Measurements from ENCODE around the gene CDH4.

CDH4 gene

GRCh38 chr20:61566691-61567090 lies 314.6 kb downstream of the CDH4 start:
- DNase-seq (ENCODE audit: insufficient read length, low spot score), result no peak
- no peak for FAIRE-seq

DNA sequence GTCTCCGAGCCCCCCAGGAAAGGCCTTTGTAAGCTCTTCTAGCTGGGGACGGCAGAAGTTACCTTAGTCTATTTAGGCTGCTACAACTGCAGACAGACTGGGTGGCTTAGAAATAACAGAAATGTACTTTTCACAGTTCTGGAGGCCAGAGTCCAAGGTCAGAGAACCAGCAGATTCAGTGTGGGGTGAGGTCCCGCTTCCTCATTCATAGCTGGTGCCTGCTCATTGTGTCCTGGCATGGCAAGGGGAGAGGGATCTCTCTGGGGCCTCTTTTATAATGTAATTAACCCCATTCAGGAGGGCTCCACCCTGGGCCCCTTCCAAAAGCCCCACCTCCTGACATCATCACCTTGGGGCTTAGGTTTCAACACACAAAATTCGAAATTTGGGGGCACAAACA lies 315.1 kb downstream of the CDH4 start:
- DNase-seq (ENCODE audit: insufficient read length, low spot score) (no peak), FAIRE-seq (no peak)

GRCh38 chr20:61569825-61570224 lies 317.8 kb downstream of the CDH4 start:
- DNase-seq (ENCODE audit: insufficient read length, low spot score) (no peak), FAIRE-seq (no peak)

DNA sequence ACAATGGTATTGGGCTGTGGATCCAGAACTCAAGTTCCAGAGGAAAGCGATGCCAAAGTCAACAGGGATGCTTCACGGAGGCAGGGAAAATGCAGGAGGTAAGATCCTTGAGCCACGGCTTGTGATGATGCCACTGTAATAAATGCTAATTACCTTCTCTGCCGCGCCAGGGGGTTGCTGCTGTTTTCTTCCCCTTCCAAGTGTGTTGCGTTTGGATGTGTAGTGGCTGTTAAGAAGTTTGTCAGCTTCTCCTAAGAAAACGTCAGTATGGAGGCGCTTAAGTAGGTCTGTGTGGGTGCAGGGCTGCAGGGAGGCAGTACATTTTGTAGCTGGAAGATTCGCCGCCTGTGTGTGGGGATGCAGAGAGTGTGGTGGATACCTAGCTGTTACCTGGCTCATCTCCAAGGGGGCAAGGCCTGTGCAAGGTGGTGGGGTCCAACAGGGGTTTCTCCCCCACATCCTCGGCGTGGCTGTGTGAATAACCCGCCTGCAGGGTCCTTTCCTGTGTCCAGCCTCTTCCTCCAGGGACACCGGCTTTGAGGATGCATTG lies 318.7 kb downstream of the CDH4 start:
- FAIRE-seq, result no peak
- no peak for DNase-seq (ENCODE audit: insufficient read length, low spot score)

DNA sequence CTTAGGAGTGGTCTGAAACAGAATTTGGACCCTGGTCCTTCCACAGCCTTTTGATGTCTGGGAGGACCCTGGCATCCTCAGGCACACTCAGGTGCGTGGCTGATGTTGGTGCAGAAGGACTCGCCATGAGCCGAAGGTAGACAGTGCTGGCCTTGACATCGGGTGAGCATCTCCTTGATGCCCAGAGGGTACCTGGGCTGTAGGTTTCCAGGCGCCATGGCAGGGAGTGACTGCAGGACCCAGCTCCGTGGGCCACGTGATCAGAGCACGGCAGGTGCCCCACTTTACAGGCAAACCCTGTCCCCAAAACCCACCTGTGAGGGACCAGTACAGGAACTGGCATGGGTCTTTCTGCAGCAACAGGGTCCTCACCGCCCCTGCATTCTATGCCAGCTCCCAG lies 319.2 kb downstream of the CDH4 start:
- DNase-seq (ENCODE audit: insufficient read length, low spot score) (no peak), FAIRE-seq (no peak)

DNA sequence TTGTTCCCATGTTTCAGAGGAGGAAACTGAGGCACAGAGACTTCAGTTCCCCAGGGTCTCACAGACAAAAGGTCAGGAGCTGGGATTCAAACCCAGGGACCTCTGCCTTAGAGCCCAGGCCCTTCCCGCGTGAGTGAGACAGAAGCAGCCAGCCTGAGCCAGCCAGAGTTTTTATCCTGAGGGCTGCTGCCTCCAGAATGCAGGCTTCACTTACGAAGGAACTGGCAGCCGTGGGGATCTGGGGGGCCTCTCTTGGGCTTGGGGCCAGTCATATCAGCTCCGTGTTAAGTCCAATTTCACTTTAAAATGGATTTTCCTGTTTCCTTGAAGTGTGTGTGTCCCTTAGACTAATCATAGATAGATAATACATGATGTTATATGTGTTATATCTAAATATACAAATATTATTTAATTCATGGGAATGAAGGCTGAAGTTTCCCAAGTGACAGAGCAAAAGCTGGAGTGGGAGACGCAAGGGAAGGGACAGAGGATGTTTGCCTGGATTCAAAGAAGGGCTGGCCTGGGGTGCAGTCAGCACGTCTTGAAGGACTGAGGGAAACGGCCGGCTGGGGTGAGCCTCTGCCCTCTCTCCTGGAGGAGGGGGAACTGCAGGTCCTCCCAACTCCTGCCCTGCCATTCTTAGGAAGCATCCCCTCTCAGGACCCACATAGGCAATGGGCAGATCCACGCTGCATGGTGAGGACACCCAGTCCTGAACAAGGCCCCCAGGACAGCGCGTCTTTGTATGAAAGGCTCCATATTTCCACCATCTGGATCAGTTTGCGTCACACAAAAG lies 320.1 kb downstream of the CDH4 start:
- DNase-seq (ENCODE audit: insufficient read length, low spot score), result no peak
- FAIRE-seq, result no peak

GRCh38 chr20:61572789-61573188 lies 320.7 kb downstream of the CDH4 start:
- DNase-seq (ENCODE audit: insufficient read length, low spot score) (no peak), FAIRE-seq (no peak)

DNA sequence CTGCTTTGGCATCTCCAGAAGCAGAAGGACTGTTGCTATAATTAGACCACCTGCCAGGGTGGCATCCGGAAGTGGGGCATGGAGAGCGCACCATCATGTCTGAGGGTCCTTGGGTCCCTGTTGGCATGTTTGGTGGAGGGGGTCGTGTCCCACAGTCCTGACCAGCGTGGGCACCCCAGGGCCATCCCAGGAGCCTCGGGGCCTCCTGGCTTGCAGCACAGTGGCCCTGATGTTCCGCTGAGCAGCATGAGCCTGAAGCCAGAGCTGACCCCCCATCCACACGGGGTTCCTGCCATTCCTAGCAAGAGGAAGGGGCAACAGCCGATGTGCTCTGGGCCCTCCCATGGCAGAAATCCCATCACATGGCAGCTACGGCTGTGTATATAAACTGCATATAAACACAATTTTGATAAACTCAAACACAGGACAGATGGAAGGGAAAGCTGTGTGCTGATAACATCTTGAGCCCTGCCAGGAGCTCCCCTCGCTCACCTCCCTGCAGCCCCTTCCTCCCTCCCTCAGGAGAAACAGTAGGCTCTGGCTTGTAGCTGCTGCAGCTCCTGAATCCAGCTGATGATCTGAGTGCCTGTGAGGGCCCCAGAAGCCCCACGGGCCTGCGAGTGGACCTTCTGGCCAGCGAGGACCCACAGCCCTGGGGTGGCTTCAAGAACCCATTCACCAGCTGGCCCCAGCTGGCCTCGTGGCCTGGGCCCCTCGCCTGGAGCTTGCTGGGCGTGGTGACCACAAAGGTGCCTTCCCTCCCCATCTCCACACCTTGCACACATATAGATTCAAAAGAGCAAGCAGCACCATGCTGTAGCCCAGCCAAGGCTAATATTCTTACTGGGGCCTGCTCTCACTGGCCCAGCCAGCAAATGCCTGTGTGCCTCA lies 321.6 kb downstream of the CDH4 start:
- no peak for FAIRE-seq
- no peak for DNase-seq (ENCODE audit: insufficient read length, low spot score)

- FAIRE-seq (no peak), DNase-seq (ENCODE audit: insufficient read length, low spot score) (no peak)
Observed at GRCh38 chr20:61575151-61575937, 323.3 kb downstream of the CDH4 start.

GRCh38 chr20:61576372-61576771 lies 324.3 kb downstream of the CDH4 start:
- FAIRE-seq (no peak), DNase-seq (ENCODE audit: insufficient read length, low spot score) (no peak)

DNA sequence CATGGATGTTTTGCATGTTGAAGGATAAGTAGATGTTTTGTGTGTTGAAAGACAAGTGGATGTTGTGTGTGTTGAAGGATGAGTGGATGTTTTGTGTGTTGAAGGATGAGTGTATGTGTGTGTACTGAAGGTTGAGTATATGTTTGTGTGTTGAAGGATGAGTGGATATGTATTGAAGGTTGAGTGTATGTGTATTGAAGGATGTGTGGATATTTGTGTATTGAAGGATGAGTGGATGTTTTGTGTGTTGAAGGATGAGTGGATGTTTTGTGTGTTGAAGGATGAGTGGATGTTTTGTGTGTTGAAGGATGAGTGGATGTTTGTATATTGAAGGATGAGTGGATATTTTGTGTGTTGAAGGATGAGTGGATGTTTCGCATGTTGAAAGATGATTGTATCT lies 325.0 kb downstream of the CDH4 start:
- no peak for FAIRE-seq
- DNase-seq (ENCODE audit: insufficient read length, low spot score), result no peak

DNA sequence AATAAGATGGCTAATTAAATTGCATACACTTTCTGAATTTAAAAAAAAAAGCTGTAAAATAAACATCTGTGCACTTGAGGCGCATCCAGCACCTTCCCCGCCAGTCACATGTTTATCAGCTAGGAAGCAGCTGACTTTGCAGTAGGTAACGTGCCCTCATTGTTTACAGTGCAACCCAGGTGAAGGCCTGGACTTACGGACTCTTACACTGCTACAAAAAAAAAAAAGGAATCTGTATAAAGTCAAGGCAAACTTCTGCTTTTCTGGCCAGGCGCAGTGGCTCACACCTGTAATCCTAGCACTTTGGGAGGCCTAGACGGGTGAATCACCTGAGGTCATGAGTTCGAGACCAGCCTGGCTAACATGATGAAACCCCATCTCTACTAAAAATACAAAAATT lies 327.8 kb downstream of the CDH4 start:
- FAIRE-seq (no peak), DNase-seq (ENCODE audit: insufficient read length, low spot score) (no peak)

GRCh38 chr20:61580958-61581824 lies 329.1 kb downstream of the CDH4 start:
- DNase-seq (ENCODE audit: insufficient read length, low spot score) (no peak), FAIRE-seq (no peak)

DNA sequence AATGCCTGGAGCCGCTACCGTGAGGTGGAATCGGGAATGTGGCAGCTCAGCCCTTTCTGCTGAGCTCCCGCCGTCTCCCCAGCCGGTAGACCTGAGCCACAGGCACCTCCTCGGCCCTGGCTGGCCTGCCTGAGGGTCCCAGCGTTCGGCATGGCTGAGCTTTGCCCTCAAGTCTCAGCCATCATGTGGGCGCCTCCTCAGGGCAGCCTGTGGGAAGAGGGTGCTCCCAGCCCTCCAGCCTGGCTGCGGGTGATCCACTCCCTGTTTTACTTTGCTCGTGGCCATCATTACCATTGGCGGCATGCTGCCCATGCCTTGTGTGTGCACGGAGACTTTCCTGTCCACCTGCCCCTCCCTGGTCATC lies 329.7 kb downstream of the CDH4 start:
- FAIRE-seq (no peak), DNase-seq (ENCODE audit: insufficient read length, low spot score) (no peak)

DNA sequence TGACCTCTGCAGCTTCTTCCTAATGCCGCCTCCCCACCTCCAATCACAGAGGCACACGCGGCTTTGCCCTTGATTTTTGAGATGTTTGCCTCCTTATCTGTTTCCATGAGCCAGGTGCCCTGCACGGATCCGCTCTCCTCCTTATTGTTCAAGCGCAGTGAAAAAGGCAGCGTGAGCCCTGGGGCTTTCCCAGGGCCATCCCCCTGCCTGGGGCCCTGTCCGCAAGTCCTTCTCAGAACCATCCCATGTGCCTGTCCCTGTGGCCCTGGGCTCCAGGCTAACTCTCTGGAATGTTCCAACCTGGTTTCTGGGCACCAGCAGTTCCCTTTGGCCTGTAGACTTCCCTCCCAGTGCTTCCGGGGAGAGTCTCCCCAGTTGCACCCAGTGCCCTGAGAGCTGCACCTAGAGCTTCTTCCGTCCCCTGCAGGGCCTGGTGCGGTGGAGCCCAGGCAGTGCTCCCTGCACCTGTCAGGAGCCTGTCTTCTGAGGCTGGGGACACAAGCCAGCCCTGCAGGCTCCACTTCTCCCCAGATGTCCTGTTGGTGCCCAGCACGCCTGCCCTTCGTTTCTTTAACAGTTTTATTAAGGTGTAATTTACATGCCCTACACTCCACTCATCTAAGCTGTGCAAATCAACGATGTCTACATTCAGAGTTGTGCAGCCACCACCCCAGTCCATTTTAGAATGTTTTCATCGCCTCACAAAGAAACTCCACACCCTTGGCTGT lies 330.3 kb downstream of the CDH4 start:
- no peak for DNase-seq (ENCODE audit: insufficient read length, low spot score)

GRCh38 chr20:61583356-61583755 lies 331.3 kb downstream of the CDH4 start:
- FAIRE-seq (no peak), DNase-seq (ENCODE audit: insufficient read length, low spot score) (no peak)

More for the DNA sequence above, 330.3 kb downstream of the CDH4 start:
- no peak for FAIRE-seq

DNA sequence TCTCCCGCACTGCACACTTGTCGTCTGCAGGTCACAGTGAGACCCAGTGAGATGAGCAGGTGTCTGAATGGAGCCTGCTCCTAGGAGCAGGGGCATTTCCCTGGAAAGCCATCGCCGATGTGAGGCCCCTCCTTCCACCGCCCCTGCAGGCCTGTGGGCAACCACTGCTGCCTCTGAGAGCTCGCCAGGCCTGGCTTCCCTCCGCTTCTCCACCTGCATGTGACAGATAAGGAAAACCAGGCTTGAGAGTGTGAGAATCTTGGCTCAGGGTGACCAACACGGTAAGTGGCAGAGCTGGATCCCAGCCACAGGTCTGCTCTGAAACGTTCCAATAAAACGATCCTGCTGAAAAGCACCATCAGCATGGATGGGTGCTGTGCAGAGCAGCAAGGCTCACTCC lies 332.8 kb downstream of the CDH4 start:
- FAIRE-seq (no peak), DNase-seq (ENCODE audit: insufficient read length, low spot score) (no peak)

- DNase-seq (ENCODE audit: insufficient read length, low spot score) (no peak), FAIRE-seq (no peak)
Observed at GRCh38 chr20:61585764-61586163, 333.7 kb downstream of the CDH4 start.

- DNase-seq (ENCODE audit: insufficient read length, low spot score) (no peak), FAIRE-seq (no peak)
Observed at GRCh38 chr20:61587036-61587435, 335.0 kb downstream of the CDH4 start.

All from GM19239 (cell line).